ENCODE measurements around the gene RND3. TPM values are rescaled to one million over a fixed set of nuclear protein-coding genes. Genes with fewer than 3 reads are reported as not detected.

Gene RND3
- total RNA-seq = 69.8 and 83.6 TPM in 2 replicates

DNA sequence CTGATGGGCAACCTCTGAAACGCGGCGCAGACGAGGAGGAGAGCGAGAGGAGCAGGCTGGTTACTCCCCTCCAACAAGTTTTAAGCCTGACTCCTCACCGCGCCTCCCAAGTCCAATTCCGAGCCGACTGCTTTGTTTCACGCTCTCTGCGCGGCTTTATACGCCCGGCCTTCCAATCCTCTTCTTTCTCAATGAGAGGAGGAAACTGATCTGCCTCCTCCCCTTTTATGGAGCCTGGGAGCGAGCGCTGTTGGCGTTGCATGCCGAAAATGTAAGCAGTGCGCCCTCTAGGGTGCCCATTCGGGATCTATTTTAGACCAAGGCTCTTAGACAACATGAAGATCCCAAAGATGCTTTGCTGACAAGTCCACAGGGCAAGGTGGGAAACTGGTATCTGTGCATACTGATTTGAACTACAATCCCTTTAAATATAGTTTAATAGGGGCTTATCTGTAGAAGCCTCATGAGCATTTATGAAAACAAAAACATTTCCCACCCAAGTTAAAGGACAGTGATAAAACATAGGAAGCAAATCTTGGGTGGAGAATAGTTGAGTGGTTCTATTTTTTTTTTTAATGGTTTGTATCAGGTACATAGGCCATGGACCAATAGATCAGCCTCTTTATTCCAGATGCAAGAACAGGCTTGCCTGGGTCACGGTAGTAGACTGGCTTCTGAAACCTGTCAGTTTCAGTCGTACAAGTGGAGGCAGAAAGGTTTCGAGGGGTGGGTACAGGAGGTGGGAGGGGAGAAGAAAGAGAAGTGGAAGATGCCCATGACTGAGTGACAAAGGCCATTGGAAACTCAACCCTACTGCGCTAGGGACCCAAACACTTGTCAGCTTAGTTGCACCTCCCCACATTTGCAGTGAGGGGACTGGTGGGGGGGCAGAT lies at the start of gene RND3:
Gene RND3, minus strand, starts transcription at position 131 of the 893 bp plus-strand sequence. CDS start 250 bp downstream, outside the sequence.

